SH-SY5Y (cell line): ENCODE data around the gene GARRE1.

ENCODE experiments used
- GATA2 ChIP-seq: IDR thresholded peaks from 2 replicates; pipeline ENCODE4 v1.6.1; 2011; ENCODE audit warnings: mild to moderate bottlenecking, low read depth, low read length
- GATA3 ChIP-seq: IDR thresholded peaks from 2 replicates; pipeline ENCODE4 v1.6.1; 2011; ENCODE audit warnings: low read depth, mild to moderate bottlenecking, low read length, moderate library complexity

Gene GARRE1

GRCh38 chr19:34299576-34299975 lies 45.2 kb downstream of the GARRE1 start:
- TF ChIP-seq GATA3 (no peak), GATA2 (no peak)

GRCh38 chr19:34300380-34300779 lies 46.0 kb downstream of the GARRE1 start:
- TF ChIP-seq GATA3 (no peak), GATA2 (no peak)

- TF ChIP-seq GATA2, result no peak
- TF ChIP-seq GATA3, result no peak
Observed at GRCh38 chr19:34300962-34301361, 46.6 kb downstream of the GARRE1 start.
